ENCODE measurements around the gene ZC3H10. TPM values are rescaled to one million over a fixed set of nuclear protein-coding genes. Genes with fewer than 3 reads are reported as not detected.

The ZC3H10 gene
- total and polyA plus RNA-seq, 10 donors: 1.5 to 13.6 (median 8.9) TPM

DNA sequence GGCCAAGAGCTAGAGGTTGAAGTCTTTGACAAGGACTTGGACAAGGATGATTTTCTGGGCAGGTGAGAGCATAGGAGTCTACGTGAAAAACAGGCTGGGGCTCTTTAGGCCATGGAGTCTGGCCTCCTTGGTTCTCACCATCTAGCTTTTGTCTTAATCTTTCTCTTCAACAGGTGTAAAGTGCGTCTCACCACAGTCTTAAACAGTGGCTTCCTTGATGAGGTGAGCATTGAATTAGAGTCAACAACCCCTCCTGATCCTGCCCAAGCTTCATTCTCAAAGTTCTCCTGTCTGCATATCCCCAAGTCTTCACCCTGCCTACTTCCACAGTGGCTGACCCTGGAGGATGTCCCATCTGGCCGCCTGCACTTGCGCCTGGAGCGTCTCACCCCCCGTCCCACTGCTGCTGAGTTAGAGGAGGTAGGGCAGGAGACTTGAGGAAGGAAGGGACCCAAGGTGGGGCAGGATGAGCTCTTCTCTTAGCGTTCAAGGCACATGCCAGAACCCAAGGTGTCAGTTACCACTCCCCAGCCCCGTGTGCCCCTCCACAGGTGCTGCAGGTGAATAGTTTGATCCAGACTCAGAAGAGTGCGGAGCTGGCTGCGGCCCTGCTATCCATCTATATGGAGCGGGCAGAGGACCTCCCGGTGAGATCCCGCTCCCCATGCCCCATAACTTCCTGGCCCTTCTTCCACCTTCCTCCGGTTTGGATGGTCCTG lies 19.9 kb downstream of the ZC3H10 start:
- H3K4me1 ChIP-seq: peaks cover 4 to 28% (median 12%) of the 10 kb centered on the region in 6 donors
- peaks cover 3 to 100% (median 96%) of the 10 kb centered on the region in 6 donors for H3K36me3 ChIP-seq
- H3K27me3 ChIP-seq (replicated peaks in 1 of 7): no peaks in the 10 kb centered on the region
- WGBS, 5 donors: 89 to 91% (median 91%) methylated on average over 13 to 14 of the region's 14 CpGs
- DNase-seq: no peak
- TF ChIP-seq POLR2AphosphoS5 (IDR thresholded peaks at IDR 0.05) (peak in 1 of 3 donors; percentile 30), POLR2A (IDR thresholded peaks at IDR 0.05) (no peak)
- TF ChIP-seq, protein P1, sequence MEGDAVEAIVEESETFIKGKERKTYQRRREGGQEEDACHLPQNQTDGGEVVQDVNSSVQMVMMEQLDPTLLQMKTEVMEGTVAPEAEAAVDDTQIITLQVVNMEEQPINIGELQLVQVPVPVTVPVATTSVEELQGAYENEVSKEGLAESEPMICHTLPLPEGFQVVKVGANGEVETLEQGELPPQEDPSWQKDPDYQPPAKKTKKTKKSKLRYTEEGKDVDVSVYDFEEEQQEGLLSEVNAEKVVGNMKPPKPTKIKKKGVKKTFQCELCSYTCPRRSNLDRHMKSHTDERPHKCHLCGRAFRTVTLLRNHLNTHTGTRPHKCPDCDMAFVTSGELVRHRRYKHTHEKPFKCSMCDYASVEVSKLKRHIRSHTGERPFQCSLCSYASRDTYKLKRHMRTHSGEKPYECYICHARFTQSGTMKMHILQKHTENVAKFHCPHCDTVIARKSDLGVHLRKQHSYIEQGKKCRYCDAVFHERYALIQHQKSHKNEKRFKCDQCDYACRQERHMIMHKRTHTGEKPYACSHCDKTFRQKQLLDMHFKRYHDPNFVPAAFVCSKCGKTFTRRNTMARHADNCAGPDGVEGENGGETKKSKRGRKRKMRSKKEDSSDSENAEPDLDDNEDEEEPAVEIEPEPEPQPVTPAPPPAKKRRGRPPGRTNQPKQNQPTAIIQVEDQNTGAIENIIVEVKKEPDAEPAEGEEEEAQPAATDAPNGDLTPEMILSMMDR (IDR thresholded peaks at IDR 0.05 in 8 of 11, conservative IDR thresholded peaks at IDR 0.05 in 3 of 11): no peak
- intact Hi-C loops (cut with DNase I; ENCODE audit: low total_unique reads): no loop called here
- no peaks in the 10 kb centered on the region for H3K9me3 ChIP-seq
- H3K4me3 ChIP-seq: no peak overlapping the region
- peak overlapping the region in 3 of 8 donors; percentile 7 to 40 (median 13) for H3K27ac ChIP-seq

- Histone ChIP-seq H3K9me3 (no peaks in the 10 kb centered on the region), H3K4me1 (peaks cover 14 to 65% (median 39%) of the 10 kb centered on the region in 6 donors), H3K36me3 (peaks cover 0 to 85% (median 78%) of the 10 kb centered on the region in 6 donors), H3K27me3 (replicated peaks in 1 of 7) (no peaks in the 10 kb centered on the region), H3K27ac (peak overlapping the region in 7 of 8 donors; percentile 44 to 83 (median 75)), H3K4me3 (peak overlapping the region in 1 of 8 donors; percentile 8)
- 73 to 88% (median 87%) methylated on average over 19 of the region's 19 CpGs for WGBS, 5 donors
- intact Hi-C loops (cut with DNase I; ENCODE audit: low total_unique reads): no loop called here
- no peak for DNase-seq
- TF ChIP-seq POLR2AphosphoS5 (IDR thresholded peaks at IDR 0.05): peak in 1 of 3 donors; percentile 36
- no peak for TF ChIP-seq POLR2A (IDR thresholded peaks at IDR 0.05)
These were observed 24.1 kb downstream of the ZC3H10 start for GRCh38 chr12:56141946-56142784.

DNA sequence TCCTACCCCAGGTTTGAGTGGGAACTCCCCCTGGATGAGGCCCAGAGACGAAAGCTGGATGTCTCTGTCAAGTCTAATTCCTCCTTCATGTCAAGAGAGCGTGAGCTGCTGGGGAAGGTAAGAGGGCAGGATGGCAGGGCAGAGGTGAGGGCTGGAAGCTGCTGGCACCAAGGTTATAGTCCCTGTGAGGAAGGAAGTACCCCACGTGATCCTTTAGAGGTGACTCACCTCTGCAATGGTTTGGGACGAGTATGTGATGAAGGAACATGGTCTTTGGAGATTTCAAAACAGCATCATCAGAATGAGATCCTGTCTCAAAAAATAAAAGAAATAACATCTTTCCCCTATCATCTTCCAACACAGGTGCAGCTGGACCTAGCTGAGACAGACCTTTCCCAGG lies 25.2 kb downstream of the ZC3H10 start:
- intact Hi-C loops (cut with DNase I; ENCODE audit: low total_unique reads): no loop called here
- peak in 1 of 3 donors; percentile 50 for TF ChIP-seq POLR2AphosphoS5 (IDR thresholded peaks at IDR 0.05)
- TF ChIP-seq POLR2A (IDR thresholded peaks at IDR 0.05): no peak
- no peak for DNase-seq
- Histone ChIP-seq H3K4me3 (no peak overlapping the region), H3K27ac (peak overlapping the region; percentile 42 to 83 (median 67)), H3K36me3 (peaks cover 0 to 75% (median 67%) of the 10 kb centered on the region in 6 donors), H3K4me1 (peaks cover 14 to 68% (median 45%) of the 10 kb centered on the region in 6 donors), H3K9me3 (no peaks in the 10 kb centered on the region), H3K27me3 (replicated peaks in 1 of 7) (no peaks in the 10 kb centered on the region)
- 43 to 66% (median 50%) methylated on average over 4 of the region's 4 CpGs for WGBS, 5 donors

- intact Hi-C loops (cut with DNase I; ENCODE audit: low total_unique reads): no loop called here
- Histone ChIP-seq H3K27ac (peak overlapping the region; percentile 42 to 83 (median 68)), H3K4me1 (peaks cover 14 to 62% (median 45%) of the 10 kb centered on the region in 6 donors), H3K36me3 (peaks cover 0 to 68% (median 61%) of the 10 kb centered on the region in 6 donors), H3K4me3 (no peak overlapping the region), H3K9me3 (no peaks in the 10 kb centered on the region), H3K27me3 (replicated peaks in 1 of 7) (no peaks in the 10 kb centered on the region)
- DNase-seq: no peak
- WGBS, 5 donors: 58 to 72% (median 59%) methylated on average over 8 of the region's 8 CpGs
- peak; percentile 24 to 79 (median 76) for TF ChIP-seq POLR2AphosphoS5 (IDR thresholded peaks at IDR 0.05)
- TF ChIP-seq, protein P1 (IDR thresholded peaks at IDR 0.05 in 8 of 11, conservative IDR thresholded peaks at IDR 0.05 in 3 of 11): no peak
- no peak for TF ChIP-seq POLR2A (IDR thresholded peaks at IDR 0.05)
These were observed 25.8 kb downstream of the ZC3H10 start for GRCh38 chr12:56143870-56144269.
